Measurements from ENCODE around the gene FHOD1. TPM values are rescaled to one million over a fixed set of nuclear protein-coding genes. Genes with fewer than 3 reads are reported as not detected.

The FHOD1 gene
- total and polyA plus RNA-seq, 2 of the 13 experiments (the other 11 are each of a cell fraction or from before 2014, with no cell fraction given), result 20.0 to 20.8 TPM

DNA sequence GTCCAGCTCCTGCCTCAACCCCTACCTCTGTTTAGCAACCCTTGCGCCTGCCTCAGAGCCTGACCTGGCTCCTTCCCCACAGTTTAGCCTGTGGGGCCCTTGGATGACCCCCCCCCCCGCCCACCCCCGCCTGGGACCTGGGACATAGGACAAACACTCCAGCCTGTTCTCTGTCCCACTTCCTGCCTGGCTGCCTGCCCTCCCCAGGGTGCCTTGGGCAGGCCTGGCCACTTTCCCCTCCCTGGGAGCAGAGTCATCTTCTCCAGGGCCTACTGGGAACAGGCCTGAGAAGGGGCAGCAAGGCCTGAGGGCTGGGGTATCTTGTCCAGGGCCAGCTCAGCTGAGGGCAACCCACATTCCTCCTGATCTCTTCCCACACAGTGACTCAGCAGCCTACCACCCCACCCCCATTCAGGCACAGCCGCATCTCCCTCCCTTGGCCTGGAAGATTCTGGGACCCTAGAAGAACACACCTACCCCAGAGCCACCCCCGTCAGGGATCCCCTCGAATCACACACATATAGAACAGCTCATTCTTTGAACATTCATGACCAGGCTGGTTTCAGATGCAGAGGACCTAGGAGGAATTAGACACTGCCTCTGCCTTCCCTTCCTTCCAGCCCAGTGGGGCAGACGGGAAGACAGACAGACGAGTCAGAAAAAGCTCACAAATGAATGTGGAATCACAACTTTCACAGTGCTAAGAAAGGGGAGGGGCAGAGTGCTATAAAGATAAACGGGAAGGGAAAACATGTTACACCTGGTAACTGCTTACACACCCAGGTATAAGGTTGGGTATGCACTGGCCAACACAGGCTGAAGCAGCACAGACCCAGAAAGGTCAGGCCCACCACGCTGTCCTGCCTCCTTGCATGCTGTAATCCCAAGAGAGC, 6.0 kb downstream of the FHOD1 start (continued):
- TF ChIP-seq ARNT (IDR thresholded peaks at IDR 0.05) (no peak), ZNF484 (CRISPR knock-in tag; IDR thresholded peaks at IDR 0.05; ENCODE audit: borderline replicate concordance, low read depth) (no peak), ZNF143 (CRISPR knock-in tag; IDR thresholded peaks at IDR 0.05) (no peak), ZNF703 (CRISPR knock-in tag; IDR thresholded peaks at IDR 0.05; ENCODE audit: borderline replicate concordance) (no peak), CBX1 (IDR thresholded peaks at IDR 0.05; ENCODE audit: low read depth) (no peak), MYNN (CRISPR knock-in tag; IDR thresholded peaks at IDR 0.05; ENCODE audit: low read depth) (no peak), ZMAT3 (CRISPR knock-in tag; conservative IDR thresholded peaks at IDR 0.05) (no peak)
- TF ChIP-seq, protein P1, sequence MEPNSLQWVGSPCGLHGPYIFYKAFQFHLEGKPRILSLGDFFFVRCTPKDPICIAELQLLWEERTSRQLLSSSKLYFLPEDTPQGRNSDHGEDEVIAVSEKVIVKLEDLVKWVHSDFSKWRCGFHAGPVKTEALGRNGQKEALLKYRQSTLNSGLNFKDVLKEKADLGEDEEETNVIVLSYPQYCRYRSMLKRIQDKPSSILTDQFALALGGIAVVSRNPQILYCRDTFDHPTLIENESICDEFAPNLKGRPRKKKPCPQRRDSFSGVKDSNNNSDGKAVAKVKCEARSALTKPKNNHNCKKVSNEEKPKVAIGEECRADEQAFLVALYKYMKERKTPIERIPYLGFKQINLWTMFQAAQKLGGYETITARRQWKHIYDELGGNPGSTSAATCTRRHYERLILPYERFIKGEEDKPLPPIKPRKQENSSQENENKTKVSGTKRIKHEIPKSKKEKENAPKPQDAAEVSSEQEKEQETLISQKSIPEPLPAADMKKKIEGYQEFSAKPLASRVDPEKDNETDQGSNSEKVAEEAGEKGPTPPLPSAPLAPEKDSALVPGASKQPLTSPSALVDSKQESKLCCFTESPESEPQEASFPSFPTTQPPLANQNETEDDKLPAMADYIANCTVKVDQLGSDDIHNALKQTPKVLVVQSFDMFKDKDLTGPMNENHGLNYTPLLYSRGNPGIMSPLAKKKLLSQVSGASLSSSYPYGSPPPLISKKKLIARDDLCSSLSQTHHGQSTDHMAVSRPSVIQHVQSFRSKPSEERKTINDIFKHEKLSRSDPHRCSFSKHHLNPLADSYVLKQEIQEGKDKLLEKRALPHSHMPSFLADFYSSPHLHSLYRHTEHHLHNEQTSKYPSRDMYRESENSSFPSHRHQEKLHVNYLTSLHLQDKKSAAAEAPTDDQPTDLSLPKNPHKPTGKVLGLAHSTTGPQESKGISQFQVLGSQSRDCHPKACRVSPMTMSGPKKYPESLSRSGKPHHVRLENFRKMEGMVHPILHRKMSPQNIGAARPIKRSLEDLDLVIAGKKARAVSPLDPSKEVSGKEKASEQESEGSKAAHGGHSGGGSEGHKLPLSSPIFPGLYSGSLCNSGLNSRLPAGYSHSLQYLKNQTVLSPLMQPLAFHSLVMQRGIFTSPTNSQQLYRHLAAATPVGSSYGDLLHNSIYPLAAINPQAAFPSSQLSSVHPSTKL (CRISPR knock-in tag; IDR thresholded peaks at IDR 0.05), result no peak
- TF ChIP-seq, protein P2, sequence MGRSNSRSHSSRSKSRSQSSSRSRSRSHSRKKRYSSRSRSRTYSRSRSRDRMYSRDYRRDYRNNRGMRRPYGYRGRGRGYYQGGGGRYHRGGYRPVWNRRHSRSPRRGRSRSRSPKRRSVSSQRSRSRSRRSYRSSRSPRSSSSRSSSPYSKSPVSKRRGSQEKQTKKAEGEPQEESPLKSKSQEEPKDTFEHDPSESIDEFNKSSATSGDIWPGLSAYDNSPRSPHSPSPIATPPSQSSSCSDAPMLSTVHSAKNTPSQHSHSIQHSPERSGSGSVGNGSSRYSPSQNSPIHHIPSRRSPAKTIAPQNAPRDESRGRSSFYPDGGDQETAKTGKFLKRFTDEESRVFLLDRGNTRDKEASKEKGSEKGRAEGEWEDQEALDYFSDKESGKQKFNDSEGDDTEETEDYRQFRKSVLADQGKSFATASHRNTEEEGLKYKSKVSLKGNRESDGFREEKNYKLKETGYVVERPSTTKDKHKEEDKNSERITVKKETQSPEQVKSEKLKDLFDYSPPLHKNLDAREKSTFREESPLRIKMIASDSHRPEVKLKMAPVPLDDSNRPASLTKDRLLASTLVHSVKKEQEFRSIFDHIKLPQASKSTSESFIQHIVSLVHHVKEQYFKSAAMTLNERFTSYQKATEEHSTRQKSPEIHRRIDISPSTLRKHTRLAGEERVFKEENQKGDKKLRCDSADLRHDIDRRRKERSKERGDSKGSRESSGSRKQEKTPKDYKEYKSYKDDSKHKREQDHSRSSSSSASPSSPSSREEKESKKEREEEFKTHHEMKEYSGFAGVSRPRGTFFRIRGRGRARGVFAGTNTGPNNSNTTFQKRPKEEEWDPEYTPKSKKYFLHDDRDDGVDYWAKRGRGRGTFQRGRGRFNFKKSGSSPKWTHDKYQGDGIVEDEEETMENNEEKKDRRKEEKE (IDR thresholded peaks at IDR 0.05), result no peak
